HG03108 (cell line): ENCODE measurements around the gene DLGAP1.

Source experiments
- ATAC-seq: cut with Tn5 transposase; IDR thresholded peaks from one replicate; pipeline ENCODE4 v1.9.1; 2021; ENCODE audit warnings: moderate library complexity; ENCODE audit not compliant: unreplicated experiment

DLGAP1 gene

DNA sequence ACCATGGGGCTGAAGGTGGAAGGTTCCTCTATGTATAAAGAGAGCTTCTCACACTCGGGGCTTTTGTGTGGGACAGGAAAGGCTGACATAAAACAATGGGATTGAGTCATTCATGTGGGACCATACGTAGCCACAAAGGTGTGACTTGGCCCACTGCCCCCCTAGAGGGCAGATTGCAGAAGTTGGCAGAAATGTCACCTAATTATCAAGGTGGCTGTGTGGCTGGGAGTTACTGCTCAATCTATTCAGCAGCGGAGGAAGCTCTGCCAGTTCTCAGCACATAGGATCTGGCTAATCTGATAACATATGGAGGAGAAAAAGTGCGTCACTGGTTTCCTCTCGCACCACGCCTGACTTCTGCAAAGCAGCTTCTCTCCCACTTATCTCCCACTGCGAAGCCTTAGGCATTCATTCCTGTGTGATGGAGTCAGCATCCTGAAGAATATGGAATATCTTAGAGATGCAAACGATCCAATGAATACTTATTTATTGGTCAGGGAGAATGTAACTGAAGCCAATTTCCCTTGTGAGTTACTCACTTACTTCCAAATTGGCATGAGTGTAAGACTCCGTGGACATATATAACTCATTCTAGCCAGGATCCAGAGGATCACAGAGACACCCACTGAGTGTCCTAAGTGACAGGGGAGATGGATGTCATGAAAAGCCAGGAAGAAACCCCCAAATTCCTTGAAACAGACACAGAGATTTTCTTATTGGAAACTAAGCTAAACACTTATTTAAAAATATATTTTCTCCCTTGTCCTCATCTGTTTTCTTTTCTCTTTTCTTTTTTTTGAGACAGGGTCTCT, 660.4 kb downstream of the DLGAP1 start:
- ATAC-seq = no peak

DNA sequence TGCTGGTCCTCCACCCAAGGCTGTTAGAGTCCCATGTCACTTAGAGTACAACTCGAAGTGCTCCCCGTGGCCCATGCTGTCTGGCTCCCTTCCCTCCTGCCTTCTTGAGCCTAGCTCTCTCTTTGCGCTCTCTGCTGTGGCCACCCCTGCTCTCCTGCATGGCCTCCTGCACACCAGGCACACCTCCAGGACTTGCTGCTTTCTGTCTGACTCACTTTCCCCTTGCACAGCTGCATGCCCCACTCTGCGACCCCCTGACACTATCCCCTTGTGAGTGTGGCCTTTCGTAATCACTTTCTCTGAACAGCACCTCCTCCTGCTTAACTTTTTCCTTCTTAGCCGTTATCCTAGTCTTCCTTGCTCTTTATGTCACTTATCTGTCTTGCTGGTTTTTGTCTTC, 661.6 kb downstream of the DLGAP1 start:
- ATAC-seq = no peak

DNA sequence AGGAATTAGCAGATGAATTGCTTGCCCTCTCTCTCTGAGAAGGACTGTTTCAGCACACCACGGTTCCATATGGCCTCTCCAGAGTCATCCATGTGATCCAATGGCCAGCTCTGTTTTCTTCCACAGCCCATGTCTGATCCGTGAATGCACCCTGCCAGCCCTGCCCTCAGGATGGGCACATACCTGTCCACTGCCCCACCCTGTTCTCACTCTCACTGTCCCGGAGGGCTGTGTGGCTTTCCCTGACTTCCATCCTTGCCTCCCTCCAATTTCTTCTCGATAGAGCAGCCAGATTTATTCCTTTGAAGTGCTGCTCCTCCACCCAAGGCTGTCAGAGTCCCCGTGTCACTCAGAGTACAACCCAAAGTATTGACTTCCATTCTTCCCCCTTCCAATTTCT, 662.0 kb downstream of the DLGAP1 start:
- ATAC-seq = no peak

DNA sequence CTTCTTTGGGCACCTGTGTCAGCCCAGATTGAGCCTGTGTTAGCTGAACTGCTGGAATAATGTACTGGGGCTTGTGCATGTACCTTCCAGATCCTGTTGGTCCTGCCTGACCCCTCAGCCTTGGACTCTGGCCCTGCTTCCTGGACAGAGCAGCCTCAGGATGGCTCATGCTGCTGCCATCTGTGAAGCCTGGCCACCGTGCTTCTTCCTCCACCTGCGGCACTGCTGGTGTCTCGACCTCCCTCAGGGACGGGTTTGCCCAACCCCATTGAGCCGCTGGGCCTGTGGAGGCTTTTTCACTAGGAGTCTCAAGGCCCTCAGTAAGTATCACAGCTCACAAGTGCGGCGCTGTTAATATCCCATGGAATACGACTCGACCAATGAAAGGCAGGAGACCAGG, 662.4 kb downstream of the DLGAP1 start:
- ATAC-seq = no peak

DNA sequence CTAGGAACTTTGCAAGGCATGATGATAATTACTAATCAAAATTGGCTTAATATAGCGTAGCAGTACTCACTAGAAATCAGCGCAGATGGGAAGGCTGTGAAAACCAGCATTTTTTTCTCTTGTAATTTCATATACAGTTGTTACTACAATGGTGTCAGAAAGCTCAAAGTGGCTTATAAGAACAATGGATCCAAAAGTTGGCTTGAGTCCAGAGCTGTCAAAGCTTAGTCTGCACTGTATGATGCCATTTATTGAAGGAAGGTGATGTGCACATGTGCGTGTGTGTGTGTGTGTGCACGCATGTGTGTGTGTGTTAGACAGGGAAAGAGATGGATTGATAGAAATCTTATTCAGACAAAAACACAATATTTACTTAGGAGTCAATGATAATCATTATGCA, 663.9 kb downstream of the DLGAP1 start:
- ATAC-seq = no peak

DNA sequence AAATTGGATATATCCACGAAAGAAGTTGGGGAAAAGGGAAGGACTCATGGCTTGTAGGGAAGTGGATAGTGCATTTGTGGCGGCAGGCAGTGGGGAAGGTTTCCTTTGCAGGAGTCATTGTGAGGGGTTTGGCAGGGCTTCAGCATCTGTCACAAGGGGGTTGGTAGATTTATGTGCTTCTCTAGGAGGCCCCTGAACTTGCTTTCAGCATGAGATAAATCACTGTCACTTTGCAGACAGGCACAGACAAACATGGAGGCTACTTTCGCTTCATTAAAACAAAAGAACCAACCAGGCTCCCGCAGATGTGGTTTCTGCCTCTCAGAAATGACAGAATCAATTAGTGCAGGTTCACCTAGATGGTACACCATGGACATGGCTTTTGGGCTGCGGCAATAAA, 664.4 kb downstream of the DLGAP1 start:
- ATAC-seq = no peak

DNA sequence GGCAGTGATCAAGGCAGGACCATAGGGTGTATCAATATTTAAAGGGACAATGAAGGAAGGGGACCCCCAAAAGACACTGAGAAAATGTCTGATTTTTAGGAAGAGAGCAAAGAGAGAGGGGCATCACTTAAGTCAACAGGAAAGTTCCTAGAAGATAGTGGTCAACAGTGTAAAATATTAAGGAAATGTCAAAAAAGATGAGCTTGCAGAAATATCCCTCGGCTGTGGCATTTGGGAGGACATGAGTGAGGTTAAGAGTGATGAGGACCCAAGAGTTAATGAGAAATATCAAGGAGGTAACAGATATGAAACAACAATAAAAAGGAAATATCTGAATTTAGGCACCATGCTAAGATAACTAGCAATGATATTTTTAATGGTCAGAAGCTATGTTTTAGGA, 665.6 kb downstream of the DLGAP1 start:
- ATAC-seq = no peak

DNA sequence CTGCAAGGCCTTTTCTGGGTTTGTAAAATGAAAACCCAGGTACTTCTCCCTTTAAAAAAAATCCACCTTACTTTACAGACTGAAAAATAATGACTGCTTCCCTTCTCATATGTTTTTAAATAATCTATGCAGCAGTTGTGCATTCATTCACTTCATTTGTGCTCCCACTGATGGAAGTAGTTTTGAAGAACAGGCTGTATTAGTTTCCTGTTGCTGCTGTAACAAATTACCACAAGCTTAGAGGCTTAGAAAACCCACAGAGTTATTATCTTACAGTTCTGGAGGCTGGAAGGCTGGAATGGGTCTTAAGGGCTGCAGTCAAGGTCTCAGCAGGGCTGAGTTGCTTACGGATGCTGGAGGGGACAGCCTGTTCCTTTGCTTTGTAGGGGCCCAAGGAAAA, 670.2 kb downstream of the DLGAP1 start:
- no peak for ATAC-seq

DNA sequence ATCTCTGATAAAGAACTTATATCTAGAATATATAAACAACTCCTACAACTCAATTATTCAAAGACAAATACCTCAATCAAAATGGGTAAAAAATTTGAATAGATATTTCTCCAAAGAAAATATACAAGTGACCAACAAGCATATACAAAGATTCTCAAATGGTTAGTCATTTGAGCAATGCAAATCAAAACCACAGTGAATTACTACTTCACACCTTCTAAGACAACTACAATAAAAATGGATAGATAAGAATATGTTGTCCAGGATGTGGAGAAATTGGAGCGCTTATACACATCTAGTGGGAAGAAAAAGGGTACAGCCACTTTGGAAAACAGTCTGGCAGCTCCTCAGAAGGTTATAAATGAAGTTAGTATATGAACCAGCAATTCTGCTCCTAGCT, 672.2 kb downstream of the DLGAP1 start:
- ATAC-seq = no peak

DNA sequence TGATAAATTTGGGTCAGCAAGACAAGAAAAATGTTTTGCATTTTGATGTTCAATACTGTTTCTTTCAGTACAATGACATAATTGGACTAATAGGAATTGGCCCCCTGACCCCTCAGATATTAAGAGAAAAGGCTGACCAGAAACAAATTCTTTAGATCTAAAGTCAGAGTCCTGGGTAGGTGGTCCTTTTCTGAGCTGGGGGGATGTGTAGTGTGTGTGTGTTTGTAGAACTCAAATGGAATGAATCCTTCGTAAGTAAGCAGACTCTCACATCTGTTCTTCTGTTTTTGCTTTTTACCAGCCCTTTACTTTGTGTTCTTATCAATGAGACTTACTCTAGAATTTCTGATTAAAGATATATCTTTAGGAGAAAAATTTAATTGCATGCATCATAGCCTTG, 677.4 kb downstream of the DLGAP1 start:
- no peak for ATAC-seq

DNA sequence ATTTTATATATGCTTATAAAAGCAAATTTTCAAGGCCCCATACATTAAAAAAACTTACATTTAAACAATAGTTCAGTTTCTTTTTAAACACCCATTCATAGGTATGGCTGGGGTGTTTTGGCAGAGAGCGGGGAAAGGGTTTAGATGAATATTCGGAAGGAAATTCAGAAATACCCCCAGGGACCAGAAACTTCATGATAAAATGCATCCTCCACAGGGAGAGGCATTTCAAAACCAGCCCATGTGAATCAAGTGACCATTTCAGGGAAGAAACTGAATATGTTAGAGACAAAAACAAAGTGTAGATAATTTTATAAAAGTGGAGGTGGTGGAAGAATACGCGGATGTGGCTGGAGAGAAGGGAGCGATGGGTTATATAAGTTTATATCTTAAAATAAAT, 678.0 kb downstream of the DLGAP1 start:
- ATAC-seq = no peak

DNA sequence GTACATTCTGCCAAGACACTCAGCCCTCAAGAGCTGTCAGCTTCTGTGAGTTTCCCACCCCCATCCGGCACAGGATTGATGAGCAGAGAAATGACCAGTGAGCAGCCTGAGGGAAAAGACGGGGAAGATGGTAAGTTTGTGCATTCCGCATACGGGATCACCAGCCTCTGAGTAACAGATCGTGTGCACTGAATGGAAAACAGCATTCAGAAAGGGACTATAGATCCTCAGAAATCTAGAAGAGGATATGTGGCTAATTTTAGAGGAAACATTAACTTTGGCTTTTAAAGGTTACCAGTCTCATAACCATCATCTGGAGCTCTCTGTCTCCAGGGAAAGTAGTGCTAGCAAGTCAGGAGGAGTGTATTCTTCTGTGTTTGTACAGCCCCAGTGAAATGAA, 679.1 kb downstream of the DLGAP1 start:
- ATAC-seq = no peak

DNA sequence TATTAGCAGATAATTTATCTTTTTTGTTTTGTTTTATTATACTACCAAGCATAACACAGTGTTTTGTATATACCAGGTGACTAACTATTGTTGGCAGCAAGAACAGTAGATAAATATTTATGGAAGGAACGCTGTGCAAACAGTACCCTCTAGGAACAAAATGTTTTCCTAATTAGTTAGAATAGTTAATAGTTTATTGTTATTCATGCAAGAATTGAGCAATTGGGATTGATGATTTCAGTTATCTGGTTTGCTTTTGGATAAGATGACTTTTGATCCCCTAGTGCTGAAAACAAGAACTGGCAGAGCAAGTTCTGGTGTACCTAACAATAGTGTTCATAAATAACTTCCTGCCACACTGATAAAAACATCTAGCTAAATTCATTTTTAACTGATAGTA, 681.8 kb downstream of the DLGAP1 start:
- ATAC-seq = no peak

DNA sequence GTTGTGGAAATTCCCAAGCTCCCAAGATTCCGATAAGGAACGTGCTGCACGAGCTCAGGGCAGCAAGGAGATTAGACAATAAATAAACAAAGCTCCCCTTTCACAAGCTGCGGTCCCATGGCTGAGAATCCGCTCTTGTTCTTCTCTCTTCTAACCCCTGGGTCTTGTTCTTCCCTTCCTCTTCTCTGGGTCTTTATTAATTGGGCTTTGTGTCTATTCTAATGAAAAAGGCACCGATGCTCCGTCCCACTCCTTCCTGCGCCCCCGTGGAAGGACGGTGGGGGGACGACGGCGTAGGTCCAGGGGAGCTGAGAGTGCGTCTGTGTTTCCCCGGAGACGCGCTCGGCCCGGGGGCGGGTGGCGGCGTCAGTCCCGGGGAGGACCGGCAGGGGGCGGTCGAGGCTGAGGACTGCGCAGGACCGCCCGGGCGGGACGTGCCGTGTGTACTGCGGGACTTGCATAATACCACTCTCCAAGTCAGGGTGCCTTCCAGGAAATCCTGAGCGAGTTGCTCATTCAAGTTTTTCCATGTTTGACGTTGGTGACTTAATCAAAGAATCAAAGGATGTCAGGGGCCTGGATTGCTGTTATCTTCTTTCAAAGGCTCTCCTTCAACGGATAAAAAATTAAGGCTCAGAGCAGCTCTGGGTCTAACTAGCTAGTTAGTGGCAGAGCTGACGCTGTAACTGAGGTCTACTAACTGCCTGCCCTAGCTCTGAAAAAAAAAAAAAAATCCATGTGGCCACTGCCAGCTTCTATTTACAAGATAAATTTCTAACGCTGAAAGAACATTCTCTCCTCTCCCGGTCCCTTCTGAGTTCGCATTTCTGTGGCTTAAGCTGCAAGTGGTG, 683.8 kb downstream of the DLGAP1 start:
- ATAC-seq = peak; percentile 91

DNA sequence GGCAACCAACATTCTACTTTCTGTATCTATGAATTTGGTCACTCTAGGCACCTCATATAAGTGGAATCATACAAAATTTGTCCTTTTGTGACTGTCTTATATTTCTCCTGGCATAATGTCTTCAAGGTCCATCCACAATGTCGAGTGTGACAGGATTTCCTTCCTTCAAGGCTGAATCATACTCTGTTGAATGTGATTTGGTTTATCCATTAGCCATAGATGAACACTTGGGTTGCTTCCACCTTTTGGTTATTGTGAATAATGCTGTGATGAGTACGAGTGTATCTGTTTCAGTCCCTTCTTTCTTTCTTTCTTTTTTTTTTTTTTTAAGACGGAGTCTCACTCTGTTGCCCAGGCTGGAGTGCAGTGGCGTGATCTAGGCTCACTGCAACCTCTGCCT, 693.8 kb downstream of the DLGAP1 start:
- no peak for ATAC-seq

DNA sequence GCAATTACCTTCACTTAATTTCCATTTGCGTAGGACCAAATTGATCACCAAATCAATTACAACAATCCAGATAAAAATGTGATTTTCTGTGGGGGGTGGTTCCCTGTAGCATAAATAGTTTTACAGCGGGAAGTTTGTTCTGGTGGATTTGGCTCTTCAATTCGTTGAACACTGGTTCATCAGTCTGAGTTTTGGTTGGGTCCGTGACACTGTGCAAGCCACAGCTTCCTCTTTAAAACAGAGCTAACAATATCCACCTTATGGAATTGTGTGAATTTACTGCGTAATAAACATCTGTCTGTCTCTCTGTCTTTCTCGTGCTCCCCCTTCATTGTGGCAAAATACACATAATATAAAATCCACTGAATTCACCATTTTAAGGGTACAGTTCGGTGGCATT, 694.4 kb downstream of the DLGAP1 start:
- ATAC-seq = no peak

DNA sequence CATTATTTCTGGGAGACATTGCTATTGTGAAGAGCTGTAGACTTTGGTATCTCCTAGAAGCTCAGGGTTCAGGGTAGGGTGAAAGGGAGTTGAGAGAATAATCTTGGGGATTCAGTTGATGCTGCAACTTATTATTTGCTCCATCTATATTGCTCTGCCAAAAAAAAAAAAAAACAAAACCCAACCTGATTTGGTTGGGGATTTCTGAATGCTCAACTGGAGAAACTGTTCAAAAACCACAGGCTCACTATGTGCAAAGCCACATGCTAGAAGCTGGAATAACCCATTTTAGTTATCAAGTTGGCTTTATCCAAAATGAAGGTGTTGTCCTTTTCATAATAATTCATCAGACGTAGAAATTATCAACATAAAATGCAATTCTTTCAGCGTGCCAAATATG, 696.0 kb downstream of the DLGAP1 start:
- ATAC-seq = no peak

DNA sequence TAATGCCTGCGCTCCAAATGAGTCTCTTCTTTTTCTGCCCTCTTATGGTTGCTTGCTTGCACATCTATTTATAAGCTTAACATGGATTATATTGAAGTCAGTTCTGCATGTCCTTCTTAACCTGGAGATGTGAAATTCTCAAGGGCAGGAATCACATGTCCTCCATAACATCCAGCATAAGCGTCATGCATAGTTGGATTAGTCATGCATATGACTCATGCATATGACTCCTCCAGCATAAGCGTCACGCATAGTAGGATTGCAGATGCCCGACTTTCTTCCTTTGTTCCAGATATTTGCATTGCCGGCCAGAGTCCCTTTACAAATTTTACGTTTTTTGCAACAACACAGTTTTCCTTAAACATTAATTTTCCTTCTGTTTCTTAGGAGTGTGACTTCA, 696.6 kb downstream of the DLGAP1 start:
- no peak for ATAC-seq

DNA sequence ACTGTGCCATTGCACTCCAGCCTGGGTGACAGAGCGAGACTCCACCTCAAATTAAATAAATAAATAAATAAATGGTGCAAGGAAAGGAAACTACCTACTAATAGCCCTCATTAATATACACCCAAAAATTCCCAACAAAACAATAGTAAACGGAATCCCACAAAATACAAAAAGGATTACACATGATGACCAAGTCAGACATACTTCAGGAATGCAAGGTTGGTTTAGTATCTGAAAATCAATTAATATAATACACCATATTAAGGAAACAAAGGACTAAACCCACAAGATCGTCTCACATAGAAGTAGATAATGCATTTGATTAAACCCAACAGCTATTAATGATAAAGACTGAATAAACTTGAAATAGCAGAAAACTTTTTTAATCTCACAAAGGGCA, 697.7 kb downstream of the DLGAP1 start:
- ATAC-seq = no peak

DNA sequence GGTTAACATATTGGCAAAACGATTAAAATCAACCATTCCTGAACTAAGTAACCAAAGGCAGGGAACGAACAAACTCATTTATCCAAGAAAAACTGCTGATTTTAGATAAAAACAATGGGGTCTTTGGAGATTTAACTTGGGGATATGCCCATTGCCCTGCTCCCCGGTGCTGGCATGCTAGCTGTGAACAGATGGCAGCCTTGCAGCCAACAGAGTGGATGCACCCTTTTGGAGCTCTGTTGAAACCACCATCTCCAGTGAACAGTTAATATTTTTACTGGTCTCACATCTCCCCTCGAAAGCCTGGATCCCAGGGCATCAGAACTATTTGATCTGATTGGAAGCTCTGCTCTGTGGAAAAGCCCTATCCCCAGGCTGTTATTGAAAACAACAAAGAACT, 702.0 kb downstream of the DLGAP1 start:
- ATAC-seq = no peak

DNA sequence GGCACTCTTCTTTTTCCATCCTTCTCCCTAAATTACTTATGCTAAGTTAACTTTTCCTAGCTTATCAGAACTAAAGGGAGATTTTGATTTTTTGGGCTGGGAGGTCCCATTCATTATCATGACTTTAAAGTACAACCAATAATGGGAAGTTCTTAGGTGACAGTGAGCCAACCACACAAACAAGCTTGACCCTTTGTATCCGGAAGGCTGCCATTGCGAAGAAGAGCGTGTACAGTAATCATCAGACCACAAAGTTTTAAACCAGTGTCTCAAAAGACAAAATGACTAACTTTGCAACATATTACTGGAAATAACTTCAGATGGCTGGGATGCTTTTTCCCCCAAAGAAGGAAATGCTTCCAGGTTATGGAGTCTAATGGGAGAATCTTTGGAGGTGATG, 707.0 kb downstream of the DLGAP1 start:
- ATAC-seq = no peak

DNA sequence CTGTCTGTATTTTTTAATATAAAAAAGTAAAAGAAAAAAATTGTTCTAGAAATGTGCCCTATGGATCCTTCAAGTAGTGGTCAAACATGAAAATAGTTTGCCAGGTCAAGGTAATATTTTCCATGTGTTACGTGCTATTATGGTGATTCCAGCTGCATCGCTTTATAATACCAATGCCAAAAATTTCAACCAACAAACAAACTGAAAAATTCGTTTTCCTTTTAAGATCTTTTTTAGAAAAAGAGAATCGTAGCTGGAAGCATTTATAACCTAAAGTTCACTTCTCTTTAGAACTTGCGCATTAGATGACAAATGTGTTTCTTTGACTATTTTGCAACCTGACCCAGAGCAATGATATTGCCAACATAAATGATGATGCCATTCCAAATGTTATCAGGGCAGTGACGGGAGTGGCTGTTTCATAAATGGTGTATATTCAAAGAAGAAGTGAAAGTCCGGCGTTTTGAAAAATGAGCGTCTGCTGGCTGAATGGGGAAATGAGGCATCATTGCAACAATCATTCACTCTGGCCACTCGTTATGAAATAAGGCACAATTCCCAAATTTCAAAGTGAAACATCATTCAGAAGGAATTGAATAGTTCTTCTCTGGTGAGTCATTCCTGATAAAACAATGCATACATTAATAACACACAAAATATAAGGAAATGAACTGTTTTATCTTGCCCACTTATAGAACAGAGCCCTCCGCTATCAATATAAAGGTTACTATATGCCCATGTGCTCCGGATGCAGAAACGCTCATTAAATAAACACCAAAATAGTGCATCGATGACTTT, 707.7 kb downstream of the DLGAP1 start:
- ATAC-seq = no peak
